Kidney (tissue), 14 donors: ENCODE data around the gene GNG3. TPM values are rescaled to one million over a fixed set of nuclear protein-coding genes. Genes with fewer than 3 reads are reported as not detected.
A peak's percentile ranks its signal among the peaks of the same experiment; 100 is the strongest.

Experiments
- DNase-seq, 5 donors: peaks; one replicate each; pipeline ENCODE4 v3.0.0-alpha.2; 2013 to 2020
- FAIRE-seq: peaks from 2 replicates; lab custom pipeline; 2012; peaks lifted over from hg19 to GRCh38; lab: Jason Lieb, UNC
- H3K27ac ChIP-seq, 2 donors: one replicate each; pipeline ENCODE4 v1.7.0; 2013; ENCODE audit warnings: low read depth in 2 of 2, low read length in 2 of 2, inconsistent platforms in 1 of 2
- H3K27me3 ChIP-seq: one replicate; pipeline ENCODE4 v1.7.1; 2013; ENCODE audit warnings: low read length, inconsistent platforms; ENCODE audit not compliant: control insufficient read depth, insufficient read depth
- H3K36me3 ChIP-seq, 3 donors: one replicate each; pipeline versions ENCODE4 v1.7.0 to v1.7.1; 2013; ENCODE audit warnings: low read length in 3 of 3, control low read depth in 1 of 3, inconsistent platforms in 1 of 3; ENCODE audit not compliant: insufficient read depth in 3 of 3, control insufficient read depth in 2 of 3
- H3K4me1 ChIP-seq, 3 donors: one replicate each; pipeline versions ENCODE4 v1.7.0 to v1.7.1; 2013; ENCODE audit warnings: low read length in 3 of 3, inconsistent platforms in 1 of 3, low read depth in 1 of 3; ENCODE audit not compliant: control insufficient read depth in 2 of 3, insufficient read depth in 2 of 3
- H3K4me3 ChIP-seq, 3 donors: one replicate each; pipeline versions ENCODE4 v1.7.0 to v1.8.1; 2013; ENCODE audit warnings: low read length in 3 of 3, control low read depth in 1 of 3, inconsistent platforms in 1 of 3
- H3K9ac ChIP-seq, 3 donors: one replicate each; pipeline versions ENCODE4 v1.7.0 to v1.7.1; 2013; ENCODE audit warnings: low read length in 3 of 3, control low read depth in 1 of 3, inconsistent platforms in 1 of 3
- H3K9me3 ChIP-seq, 3 donors: one replicate each; pipeline versions ENCODE4 v1.7.0 to v1.7.1; 2013; ENCODE audit warnings: low read length in 3 of 3, control low read depth in 1 of 3, inconsistent platforms in 1 of 3; ENCODE audit not compliant: control insufficient read depth in 2 of 3, insufficient read depth in 1 of 3
- intact Hi-C: fragments of 100-400 bp; cut with DNase I; formaldehyde crosslinking; loops from one replicate; pipeline ENCODE4 v1.11.1; 2022
- polyA plus RNA-seq: library from polyadenylated mRNA; stranded (reverse); fragments of 350-450 nt; fragmentation: Illumina TruSeq; extraction: RNeasy Lipid Tissue Mini Kit (QIAGEN cat#74804); gene quantifications from one replicate; pipeline ENCODE4 v1.2.3, GENCODE V29; 2014; ENCODE audit warnings: low read depth, low replicate concordance; ENCODE audit not compliant: insufficient read depth
- total RNA-seq: library from RNA; stranded (reverse); fragmentation: NEBNext Ultra II Directional; extraction: Animal tissue kit (Norgen Biotek cat#: 25700); gene quantifications from one replicate; pipeline ENCODE4 v1.2.1, GENCODE V29; 2021
- TF ChIP-seq, protein P1 (sequence below): IDR thresholded peaks from 3 replicates; pipeline ENCODE4 v1.5.1; 2012; ENCODE audit warnings: mild to moderate bottlenecking, moderate library complexity, borderline replicate concordance; ENCODE audit not compliant: insufficient read depth; ENCODE audit errors: extremely low read depth
- donor health status: control.
- donor health status: control.
- donor health status: control.
- donor health status: control.
- donor health status: control.
- donor health status: DM: yes; HTN: yes; CAD: no.
- donor health status: Normal renal cell carcinoma (clear cell type).

The GNG3 gene
- total and polyA plus RNA-seq, 2 donors from 2014 or later = 1.1 TPM; not detected in 1

DNA sequence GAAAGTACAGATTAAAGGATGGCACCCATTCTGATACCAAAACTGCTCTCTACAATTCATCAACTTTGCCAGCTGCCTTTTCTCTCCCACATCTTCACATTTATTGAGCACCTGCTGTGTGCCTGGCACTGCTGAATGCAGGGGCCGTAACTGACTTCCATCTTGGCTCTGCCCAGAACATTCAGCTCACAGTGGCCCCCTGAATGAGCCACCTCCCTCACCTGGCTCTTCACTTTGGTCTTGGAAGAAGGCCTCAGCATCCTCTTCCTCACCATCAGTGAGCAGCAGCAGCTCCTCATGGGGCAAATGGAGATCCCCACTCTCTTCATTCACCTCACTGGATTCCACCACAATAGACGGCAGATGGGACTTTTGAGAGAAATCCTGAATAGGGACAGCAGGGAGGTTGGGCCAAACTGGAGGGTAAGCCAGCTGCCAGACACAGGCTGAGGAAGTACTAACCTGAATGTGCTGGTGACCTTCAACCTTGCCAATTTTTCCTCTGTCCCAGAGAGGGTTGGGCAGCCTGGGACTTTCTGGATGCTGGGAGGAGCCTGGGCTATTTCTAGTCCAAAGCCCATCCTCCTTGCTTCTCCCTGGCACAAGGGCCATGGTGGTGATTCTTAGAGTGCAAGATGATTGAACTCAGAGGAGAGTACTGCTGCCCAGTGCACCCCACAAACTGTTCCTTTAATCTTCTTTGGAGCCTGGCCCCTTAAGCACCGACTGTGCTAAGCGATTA is 37.9 kb upstream of the GNG3 start:
- no peak overlapping the region for H3K4me3 ChIP-seq
- DNase-seq = no peak
- no peaks in the 10 kb centered on the region for H3K9me3 ChIP-seq
- H3K36me3 ChIP-seq = peaks cover 0 to 2% (median 0%) of the 10 kb centered on the region in 3 donors
- intact Hi-C loops = no loop called here
- no peak overlapping the region for H3K9ac ChIP-seq
- TF ChIP-seq, protein P1, sequence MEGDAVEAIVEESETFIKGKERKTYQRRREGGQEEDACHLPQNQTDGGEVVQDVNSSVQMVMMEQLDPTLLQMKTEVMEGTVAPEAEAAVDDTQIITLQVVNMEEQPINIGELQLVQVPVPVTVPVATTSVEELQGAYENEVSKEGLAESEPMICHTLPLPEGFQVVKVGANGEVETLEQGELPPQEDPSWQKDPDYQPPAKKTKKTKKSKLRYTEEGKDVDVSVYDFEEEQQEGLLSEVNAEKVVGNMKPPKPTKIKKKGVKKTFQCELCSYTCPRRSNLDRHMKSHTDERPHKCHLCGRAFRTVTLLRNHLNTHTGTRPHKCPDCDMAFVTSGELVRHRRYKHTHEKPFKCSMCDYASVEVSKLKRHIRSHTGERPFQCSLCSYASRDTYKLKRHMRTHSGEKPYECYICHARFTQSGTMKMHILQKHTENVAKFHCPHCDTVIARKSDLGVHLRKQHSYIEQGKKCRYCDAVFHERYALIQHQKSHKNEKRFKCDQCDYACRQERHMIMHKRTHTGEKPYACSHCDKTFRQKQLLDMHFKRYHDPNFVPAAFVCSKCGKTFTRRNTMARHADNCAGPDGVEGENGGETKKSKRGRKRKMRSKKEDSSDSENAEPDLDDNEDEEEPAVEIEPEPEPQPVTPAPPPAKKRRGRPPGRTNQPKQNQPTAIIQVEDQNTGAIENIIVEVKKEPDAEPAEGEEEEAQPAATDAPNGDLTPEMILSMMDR = no peak
- H3K27me3 ChIP-seq = no peaks in the 10 kb centered on the region
- FAIRE-seq = no peak
- H3K27ac ChIP-seq = no peak overlapping the region
- H3K4me1 ChIP-seq = peaks cover 2 to 20% (median 20%) of the 10 kb centered on the region in 3 donors

- Histone ChIP-seq H3K9ac (peak overlapping the region; percentile 17 to 94 (median 73)), H3K4me1 (peaks cover 2 to 18% (median 16%) of the 10 kb centered on the region in 3 donors), H3K27me3 (no peaks in the 10 kb centered on the region), H3K4me3 (peak overlapping the region; percentile 92 to 98 (median 94)), H3K36me3 (peaks cover 0 to 2% (median 0%) of the 10 kb centered on the region in 3 donors), H3K9me3 (no peaks in the 10 kb centered on the region), H3K27ac (peak overlapping the region; percentile 59 to 88)
- intact Hi-C loops = no loop called here
- no peak for FAIRE-seq
- TF ChIP-seq, protein P1 = no peak
- DNase-seq = no peak
These were observed 36.3 kb upstream of the GNG3 start for GRCh38 chr11:62671236-62671607.

GRCh38 chr11:62671608-62672389 is 35.7 kb upstream of the GNG3 start, which contains the start of the genes LBHD1 and UQCC3:
Gene LBHD1 (minus strand): TSS chr11:62672267. CDS start chr11:62670031, 2,236 bp downstream.
Gene UQCC3 (plus strand): TSS chr11:62671673. CDS start chr11:62671746, 73 bp downstream.
- peak within 1 kb of the TSS; percentile 43 to 94 (median 73) for H3K9ac ChIP-seq
- peak within 1 kb of the TSS; percentile 59 to 88 for H3K27ac ChIP-seq
- TF ChIP-seq, protein P1 = no peak
- H3K9me3 ChIP-seq = no peaks in the 10 kb centered on the region
- DNase-seq (peak; percentile 85 to 94 (median 91)), FAIRE-seq (no peak)
- intact Hi-C loops = no loop called here
- peaks cover 0 to 12% (median 11%) of the 10 kb centered on the region in 3 donors for H3K4me1 ChIP-seq
- peaks cover 0 to 2% (median 0%) of the 10 kb centered on the region in 3 donors for H3K36me3 ChIP-seq
- H3K4me3 ChIP-seq = peak within 1 kb of the TSS; percentile 92 to 98 (median 94)
- no peaks in the 10 kb centered on the region for H3K27me3 ChIP-seq
